GM12865 (cell line): ENCODE data around the gene SLC13A1.

Experiments
- DNase-seq: peaks from one replicate; pipeline ENCODE4 v3.0.0; 2010; ENCODE audit warnings: low read depth
- H3K4me3 ChIP-seq: 2 replicates; pipeline ENCODE4 v1.5.1; 2011; ENCODE audit warnings: mild to moderate bottlenecking, low read depth, low read length, control low read depth
- CTCF ChIP-seq: IDR thresholded peaks from 2 replicates; pipeline ENCODE4 v1.5.1; 2011; ENCODE audit warnings: low read length, control low read depth, low read depth, inconsistent platforms; ENCODE audit not compliant: insufficient read depth; ENCODE audit errors: missing control alignments

Gene SLC13A1

DNA sequence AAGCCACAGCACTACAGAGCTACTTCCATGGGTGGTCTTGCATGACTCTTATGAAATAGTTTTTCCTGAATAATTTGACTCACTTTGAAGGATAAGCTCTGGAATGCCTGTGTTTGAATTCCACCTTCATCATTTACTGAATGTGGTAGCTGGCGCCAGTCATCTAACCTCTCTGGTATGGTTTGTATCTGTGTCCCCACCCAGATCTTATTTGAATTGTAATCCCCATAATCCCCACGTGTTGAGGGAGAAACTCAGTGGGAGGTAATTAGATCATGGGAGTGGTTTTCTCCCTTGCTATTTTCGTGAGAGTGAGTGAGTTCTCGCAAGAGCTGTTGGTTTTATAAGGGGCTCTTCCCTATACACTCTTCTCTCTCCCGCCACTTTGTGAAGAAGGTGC is 11.2 kb upstream of the SLC13A1 start:
- DNase-seq: no peak
- no peak for TF ChIP-seq CTCF
- H3K4me3 ChIP-seq: no peak overlapping the region

DNA sequence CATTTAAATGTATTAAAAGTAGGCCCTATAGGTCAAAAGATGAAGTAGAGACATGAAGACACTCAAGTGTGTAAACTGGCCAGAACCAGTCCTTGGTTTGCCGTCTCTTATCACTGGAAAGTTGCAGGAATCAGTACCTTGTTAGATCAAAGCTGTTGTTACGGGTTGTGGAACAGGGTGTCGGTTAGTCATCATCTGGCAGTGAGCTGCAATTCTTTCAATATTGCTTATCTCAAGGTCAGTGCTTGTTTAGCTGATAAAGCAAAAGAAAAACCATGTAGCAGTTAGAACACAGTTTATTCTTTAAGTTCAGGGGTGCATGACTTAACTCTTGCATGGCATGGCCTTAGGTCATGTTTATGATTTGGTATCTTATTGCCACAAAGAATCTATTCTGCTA is 10.0 kb upstream of the SLC13A1 start:
- H3K4me3 ChIP-seq: no peak overlapping the region
- DNase-seq: no peak
- no peak for TF ChIP-seq CTCF

DNA sequence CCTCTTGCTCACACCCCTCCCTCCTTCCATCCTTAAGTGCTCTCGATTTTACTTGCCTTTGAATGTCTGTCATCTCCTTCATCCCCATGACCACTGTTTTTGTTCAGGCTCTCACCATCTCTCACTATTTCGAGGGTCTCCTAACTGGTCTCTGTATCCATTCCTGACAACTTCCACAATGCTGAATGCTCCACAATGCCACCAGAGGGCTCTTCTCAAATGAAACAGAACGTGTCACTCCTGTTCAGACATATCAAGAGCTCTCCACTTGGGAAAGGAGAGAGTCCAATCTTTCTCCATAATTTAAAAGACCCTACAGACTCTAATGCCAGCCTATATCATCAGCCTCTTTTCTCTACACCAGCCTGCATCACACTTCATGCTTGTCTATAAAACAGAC is 9.0 kb upstream of the SLC13A1 start:
- DNase-seq: no peak
- peak; percentile 20 for TF ChIP-seq CTCF
- H3K4me3 ChIP-seq: no peak overlapping the region

DNA sequence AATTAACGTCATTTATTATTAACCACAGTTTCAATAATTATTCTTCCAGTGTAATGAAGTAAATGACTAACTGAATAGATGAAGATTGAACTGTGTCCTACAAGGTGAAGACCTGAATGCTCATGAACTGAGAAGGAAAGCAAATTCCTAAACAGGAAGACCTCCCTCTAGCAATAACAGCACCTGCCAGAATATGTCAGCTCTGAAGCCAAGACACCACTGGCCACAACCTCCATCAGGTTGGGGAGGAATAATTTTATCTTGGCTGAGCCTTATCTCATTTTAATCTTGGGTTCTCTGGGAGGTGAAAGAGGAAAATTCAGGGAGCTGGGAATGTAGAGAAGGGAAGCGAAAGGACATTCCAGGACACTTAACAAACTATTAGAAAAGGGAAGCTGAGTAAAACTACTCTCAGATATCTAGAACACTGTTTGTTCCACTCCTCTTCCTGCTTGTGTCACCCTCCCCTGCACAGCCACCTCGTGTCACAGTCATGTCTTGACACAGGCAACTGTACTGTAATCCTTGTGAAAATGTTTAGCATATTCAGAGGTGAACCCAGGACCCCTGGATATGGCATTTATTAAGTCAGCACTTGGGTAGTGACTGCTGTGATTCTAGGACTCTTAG is 4.6 kb upstream of the SLC13A1 start:
- no peak overlapping the region for H3K4me3 ChIP-seq
- no peak for TF ChIP-seq CTCF
- no peak for DNase-seq

GRCh38 chr7:123201901-123202300 is 2.1 kb upstream of the SLC13A1 start:
- H3K4me3 ChIP-seq: no peak overlapping the region
- no peak for TF ChIP-seq CTCF
- no peak for DNase-seq

DNA sequence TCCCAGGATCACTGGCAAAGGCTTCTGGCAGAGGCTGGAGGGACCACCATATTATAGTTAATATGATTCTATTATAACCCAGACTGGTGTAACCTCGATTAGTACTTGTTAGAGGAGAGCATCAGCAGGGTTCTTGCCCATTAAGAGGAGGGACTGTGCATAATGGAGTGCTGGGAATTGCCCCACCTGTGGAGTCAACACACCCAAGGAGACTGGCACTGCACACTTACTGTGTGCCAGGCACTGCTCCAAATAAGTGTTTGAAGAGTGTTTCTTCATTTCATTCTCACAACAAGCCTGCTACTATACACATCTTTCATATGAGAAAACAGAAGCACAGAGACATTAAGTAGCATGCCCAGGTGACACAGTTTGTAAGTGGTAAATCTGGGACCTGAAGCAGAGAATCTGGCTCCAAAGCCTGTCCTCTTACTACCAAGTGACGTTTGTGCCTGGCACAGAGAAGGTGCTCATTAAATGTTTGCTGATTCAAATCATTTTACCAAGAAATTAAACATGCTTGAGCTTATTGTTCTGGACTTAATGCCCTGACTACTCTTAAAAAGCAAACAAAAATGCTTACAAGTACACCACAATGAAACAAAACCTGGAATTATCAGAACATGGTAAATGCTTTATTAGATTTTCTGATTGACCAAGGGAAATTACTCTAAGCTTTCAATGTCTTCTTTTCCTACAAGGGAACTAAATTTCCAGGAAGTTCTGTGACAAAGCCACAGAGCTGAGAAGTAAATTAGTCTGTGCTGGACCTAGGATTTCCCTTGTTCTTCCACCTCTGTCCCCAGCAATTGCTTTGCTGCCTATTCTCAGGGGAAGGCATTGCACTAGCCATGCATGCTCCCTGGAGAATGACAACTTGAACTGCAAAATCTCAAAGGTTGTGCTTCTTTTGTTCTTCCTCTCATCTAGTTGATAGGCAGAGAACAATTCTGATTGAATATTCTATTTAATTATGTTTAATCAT is 809 bp downstream of the SLC13A1 start:
- no peak overlapping the region for H3K4me3 ChIP-seq
- no peak for DNase-seq
- TF ChIP-seq CTCF: no peak
